OCI-LY7 (cell line): Measurements from ENCODE around the gene SF3B1. TPM values are rescaled to one million over a fixed set of nuclear protein-coding genes. Genes with fewer than 3 reads are reported as not detected.

ENCODE experiments used
- BruUV-seq: library from RNA; stranded (reverse); fragments of 400-500 nt; replicated peaks from 2 replicates; lab custom pipeline; 2021; lab: Mats Ljungman, UMichigan
- CTCF ChIA-PET: fragments of 300-600 bp; sonication (Branson Sonifier 250); formaldehyde crosslinking; loops from one replicate; lab custom pipeline; 2022; ENCODE audit warnings: antibody characterized with exemption; ENCODE audit not compliant: unreplicated experiment; lab: Charles Lee
- POLR2A ChIA-PET: fragments of 300-600 bp; sonication (Branson Sonifier 250); formaldehyde crosslinking; loops from one replicate; lab custom pipeline; 2022; ENCODE audit warnings: antibody characterized with exemption; lab: Charles Lee
- DNase-seq: peaks from one replicate; pipeline ENCODE4 v3.0.0-alpha.2; 2015; ENCODE audit warnings: low spot score
- H2AFZ ChIP-seq: fragments of 200-600 bp; sonication (generic), shearing (Covaris generic); 2 replicates; pipeline ENCODE4 v1.6.1; 2014; ENCODE audit warnings: mild to moderate bottlenecking, antibody characterized with exemption, low read length, moderate library complexity
- H3K27ac ChIP-seq: fragments of 200-600 bp; sonication (generic); 2 replicates; pipeline ENCODE4 v1.5.1; 2014; ENCODE audit warnings: mixed run types, low read depth, mild to moderate bottlenecking, moderate library complexity, low read length, inconsistent platforms; ENCODE audit not compliant: poor library complexity, severe bottlenecking
- H3K36me3 ChIP-seq: fragments of 200-600 bp; sonication (generic); 2 replicates; pipeline ENCODE4 v1.6.1; 2014; ENCODE audit warnings: mild to moderate bottlenecking, antibody characterized with exemption, low read length, moderate library complexity, mixed read lengths; ENCODE audit not compliant: insufficient read depth
- H3K4me1 ChIP-seq: fragments of 200-600 bp; sonication (generic); 2 replicates; pipeline ENCODE4 v1.5.1; 2014; ENCODE audit warnings: mild to moderate bottlenecking, low read length; ENCODE audit not compliant: insufficient read depth, poor library complexity, severe bottlenecking
- H3K4me2 ChIP-seq: fragments of 200-600 bp; sonication (generic); 2 replicates; pipeline ENCODE4 v1.6.1; 2014; ENCODE audit warnings: mild to moderate bottlenecking, low read length
- H3K4me3 ChIP-seq: fragments of 200-600 bp; sonication (generic); 2 replicates; pipeline ENCODE4 v1.5.1; 2014; ENCODE audit warnings: mild to moderate bottlenecking, low read depth, low read length; ENCODE audit not compliant: poor library complexity, severe bottlenecking
- H3K79me2 ChIP-seq: fragments of 200-600 bp; sonication (generic); 2 replicates; pipeline ENCODE4 v1.6.1; 2016; ENCODE audit warnings: low read depth, mild to moderate bottlenecking, low read length, moderate library complexity, mixed read lengths; ENCODE audit not compliant: insufficient read depth
- H3K9me2 ChIP-seq: fragments of 200-600 bp; sonication (generic); 2 replicates; pipeline ENCODE4 v1.6.1; 2016; ENCODE audit warnings: mild to moderate bottlenecking, low read length, mixed read lengths; ENCODE audit not compliant: insufficient read depth
- H3K9me3 ChIP-seq: fragments of 200-600 bp; sonication (generic); 2 replicates; pipeline ENCODE4 v1.6.1; 2014; ENCODE audit warnings: mild to moderate bottlenecking, mixed run types, low read length, mixed read lengths
- H4K20me1 ChIP-seq: fragments of 200-600 bp; sonication (generic); 2 replicates; pipeline ENCODE4 v1.6.1; 2014; ENCODE audit warnings: mild to moderate bottlenecking, antibody characterized with exemption, low read length, moderate library complexity, mixed read lengths; ENCODE audit not compliant: insufficient read depth
- EZH2phosphoT487 ChIP-seq: fragments of 200-600 bp; sonication (generic); IDR thresholded peaks from 2 replicates; pipeline ENCODE4 v1.6.1; 2018; ENCODE audit warnings: low read depth, borderline replicate concordance, mild to moderate bottlenecking, mixed run types, antibody characterized with exemption, low read length, moderate library complexity, mixed read lengths
- intact Hi-C: fragments of 100-400 bp; cut with micrococcal nuclease; formaldehyde crosslinking; loops from one replicate; pipeline ENCODE4 v1.10.0; 2022; ENCODE audit not compliant: unreplicated experiment
- total RNA-seq, 2 experiments: library from RNA; depleted of rRNA in 1 of 2; stranded (reverse); fragments of >200 nt in 1 of 2; shearing (Covaris generic) in 1 of 2; gene quantifications; 2 replicates each; pipeline ENCODE4 v1.2.3, GENCODE V29; 2014 to 2022
- TF ChIP-seq, protein P1 (sequence below): fragments of 200-600 bp; sonication (generic); conservative IDR thresholded peaks from 2 replicates; pipeline ENCODE4 v1.5.1; 2014; ENCODE audit warnings: mild to moderate bottlenecking, antibody characterized with exemption, low read length, moderate library complexity, mixed read lengths

SF3B1 gene
- total RNA-seq, 2 experiments from 2014 or later = 198 to 268 TPM

GRCh38 chr2:197369933-197370320 is 64.9 kb downstream of the SF3B1 start:
- Histone ChIP-seq H3K4me3 (no peak overlapping the region), H3K36me3 (no peaks in the 10 kb centered on the region), H3K79me2 (no peaks in the 10 kb centered on the region), H4K20me1 (no peaks in the 10 kb centered on the region), H3K9me3 (no peaks in the 10 kb centered on the region), H3K4me1 (peaks cover 4% of the 10 kb centered on the region), H2AFZ (no peak overlapping the region), H3K4me2 (no peak overlapping the region), H3K27ac (no peak overlapping the region), H3K9me2 (no peaks in the 10 kb centered on the region)
- no peak for TF ChIP-seq EZH2phosphoT487
- TF ChIP-seq, protein P1, sequence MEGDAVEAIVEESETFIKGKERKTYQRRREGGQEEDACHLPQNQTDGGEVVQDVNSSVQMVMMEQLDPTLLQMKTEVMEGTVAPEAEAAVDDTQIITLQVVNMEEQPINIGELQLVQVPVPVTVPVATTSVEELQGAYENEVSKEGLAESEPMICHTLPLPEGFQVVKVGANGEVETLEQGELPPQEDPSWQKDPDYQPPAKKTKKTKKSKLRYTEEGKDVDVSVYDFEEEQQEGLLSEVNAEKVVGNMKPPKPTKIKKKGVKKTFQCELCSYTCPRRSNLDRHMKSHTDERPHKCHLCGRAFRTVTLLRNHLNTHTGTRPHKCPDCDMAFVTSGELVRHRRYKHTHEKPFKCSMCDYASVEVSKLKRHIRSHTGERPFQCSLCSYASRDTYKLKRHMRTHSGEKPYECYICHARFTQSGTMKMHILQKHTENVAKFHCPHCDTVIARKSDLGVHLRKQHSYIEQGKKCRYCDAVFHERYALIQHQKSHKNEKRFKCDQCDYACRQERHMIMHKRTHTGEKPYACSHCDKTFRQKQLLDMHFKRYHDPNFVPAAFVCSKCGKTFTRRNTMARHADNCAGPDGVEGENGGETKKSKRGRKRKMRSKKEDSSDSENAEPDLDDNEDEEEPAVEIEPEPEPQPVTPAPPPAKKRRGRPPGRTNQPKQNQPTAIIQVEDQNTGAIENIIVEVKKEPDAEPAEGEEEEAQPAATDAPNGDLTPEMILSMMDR = no peak
- intact Hi-C loops = loop anchor here (5.0 kb wide), 1 partner anchor 43 kb away; no protein-coding TSS in a partner anchor
- DNase-seq = no peak
- no TSS peak for BruUV-seq
- ChIA-PET POLR2A (no interaction called here), CTCF (no interaction called here)

- CTCF ChIA-PET = no interaction called here
- no TSS peak for BruUV-seq
- Histone ChIP-seq H2AFZ (no peak overlapping the region; the same call in 1 of the 2 replicates), H3K27ac (no peak overlapping the region), H3K79me2 (no peaks in the 10 kb centered on the region), H3K4me2 (no peak overlapping the region), H4K20me1 (no peaks in the 10 kb centered on the region), H3K9me2 (no peaks in the 10 kb centered on the region), H3K4me3 (no peak overlapping the region), H3K4me1 (peaks cover 4% of the 10 kb centered on the region), H3K36me3 (no peaks in the 10 kb centered on the region), H3K9me3 (no peaks in the 10 kb centered on the region)
- TF ChIP-seq, protein P1 = no peak
- TF ChIP-seq EZH2phosphoT487 = no peak
- intact Hi-C loops = loop anchor here (5.0 kb wide), 1 partner anchor 42 kb away; no protein-coding TSS in a partner anchor
- POLR2A ChIA-PET = interaction anchor here (0.9 to 1.4 kb wide), 2 partner anchors 11 to 24 kb away, joined by 3 read pairs; no protein-coding TSS in a partner anchor
- DNase-seq = no peak
Observed at GRCh38 chr2:197369228-197369932, 65.4 kb downstream of the SF3B1 start.

DNA sequence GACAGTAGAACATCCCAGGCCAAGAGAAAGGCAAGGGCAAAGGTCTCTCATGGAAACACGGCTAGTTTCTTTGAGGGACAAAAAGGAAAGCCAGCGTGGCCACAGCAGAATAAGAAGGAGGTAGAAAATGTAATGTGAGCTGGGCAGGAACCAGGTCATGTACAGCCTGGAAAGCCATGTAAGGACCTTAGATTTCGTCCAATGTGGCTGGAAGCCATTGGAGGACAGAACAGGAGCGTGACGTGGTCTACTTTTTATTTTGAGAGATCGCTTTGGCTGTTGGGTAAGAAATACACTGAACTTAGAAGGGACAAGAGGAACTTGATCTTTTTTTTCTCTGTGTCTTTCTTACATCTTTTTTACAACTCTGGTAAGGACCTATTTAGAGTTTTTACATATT is 66.4 kb downstream of the SF3B1 start:
- Histone ChIP-seq H3K4me1 (peaks cover 4% of the 10 kb centered on the region), H2AFZ (no peak overlapping the region), H3K36me3 (no peaks in the 10 kb centered on the region), H3K4me2 (no peak overlapping the region), H3K9me3 (no peaks in the 10 kb centered on the region), H3K9me2 (no peaks in the 10 kb centered on the region), H3K4me3 (no peak overlapping the region), H3K79me2 (no peaks in the 10 kb centered on the region), H4K20me1 (no peaks in the 10 kb centered on the region), H3K27ac (no peak overlapping the region)
- DNase-seq = no peak
- no peak for TF ChIP-seq EZH2phosphoT487
- TF ChIP-seq, protein P1 = no peak
- ChIA-PET CTCF (no interaction called here), POLR2A (interaction anchor here (0.9 to 1.4 kb wide), 2 partner anchors 10 to 23 kb away, joined by 3 read pairs; no protein-coding TSS in a partner anchor)
- no TSS peak for BruUV-seq
- intact Hi-C loops = loop anchor here (5.0 kb wide), 1 partner anchor 41 kb away; no protein-coding TSS in a partner anchor
